IMR-90 (cell line): Measurements from ENCODE around the gene BAZ2B. TPM values are rescaled to one million over a fixed set of nuclear protein-coding genes. Genes with fewer than 3 reads are reported as not detected.

Experiments used
- ATAC-seq: fragments of 200-7000 bp; cut with Tn5 transposase; 2 replicates; pipeline ENCODE4 v1.9.1; 2020; ENCODE audit warnings: low read depth, mild to moderate bottlenecking, moderate library complexity
- BruUV-seq: library from RNA; stranded (reverse); fragments of 400-500 nt; replicated peaks from 2 replicates; lab custom pipeline; 2021; lab: Mats Ljungman, UMichigan
- CTCF ChIA-PET: fragments of 300-600 bp; formaldehyde crosslinking; extraction: SDS; loops from one replicate; lab custom pipeline; 2021; ENCODE audit warnings: antibody characterized with exemption; lab: Yijun Ruan, JAX
- POLR2A ChIA-PET: fragments of 300-600 bp; sonication (Branson Sonifier 250); formaldehyde crosslinking; loops from one replicate; lab custom pipeline; 2022; ENCODE audit warnings: antibody characterized with exemption; ENCODE audit not compliant: unreplicated experiment; lab: Charles Lee
- DNase-seq: peaks from one replicate; pipeline ENCODE4 v3.0.0; 2013
- H2AFZ ChIP-seq: replicated peaks from 2 replicates; pipeline ENCODE3; 2013; ENCODE audit warnings: low read length, mild to moderate bottlenecking; ENCODE audit not compliant: poor library complexity
- H2AK5ac ChIP-seq: 2 replicates; pipeline ENCODE4 v1.6.1; 2013; ENCODE audit warnings: low read depth, low read length, inconsistent platforms
- H2AK9ac ChIP-seq: replicated peaks from 2 replicates; pipeline ENCODE3; 2013; ENCODE audit warnings: mild to moderate bottlenecking, low read depth, low read length, moderate library complexity; ENCODE audit not compliant: poor library complexity
- H2BK120ac ChIP-seq: 2 replicates; pipeline ENCODE4 v1.6.1; 2013; ENCODE audit warnings: low read depth, low read length, inconsistent platforms
- H2BK15ac ChIP-seq: 3 replicates; pipeline ENCODE4 v1.6.1; 2013; ENCODE audit warnings: low read depth, low read length, inconsistent platforms
- H2BK20ac ChIP-seq: 2 replicates; pipeline ENCODE4 v1.6.1; 2013; ENCODE audit warnings: low read depth, mild to moderate bottlenecking, inconsistent platforms, low read length, moderate library complexity
- H2BK5ac ChIP-seq: 2 replicates; pipeline ENCODE4 v1.6.1; 2013; ENCODE audit warnings: mild to moderate bottlenecking, low read depth, low read length, inconsistent platforms; ENCODE audit not compliant: poor library complexity, severe bottlenecking
- H3K14ac ChIP-seq: replicated peaks from 2 replicates; pipeline ENCODE4 v1.6.1; 2013; ENCODE audit warnings: low read depth, low read length, inconsistent platforms
- H3K18ac ChIP-seq: 2 replicates; pipeline ENCODE4 v1.6.1; 2013; ENCODE audit warnings: low read depth, low read length, control low read depth
- H3K23ac ChIP-seq: 2 replicates; pipeline ENCODE4 v1.6.1; 2013; ENCODE audit warnings: low read depth, low read length, inconsistent platforms
- H3K27ac ChIP-seq: 2 replicates; pipeline ENCODE4 v1.5.1; 2013; ENCODE audit warnings: mild to moderate bottlenecking, control low read depth, low read length; ENCODE audit not compliant: insufficient read depth
- H3K27me3 ChIP-seq: 2 replicates; pipeline ENCODE4 v1.6.1; 2013; ENCODE audit warnings: low read length; ENCODE audit not compliant: control insufficient read depth, insufficient read depth
- H3K36me3 ChIP-seq: 2 replicates; pipeline ENCODE4 v1.6.1; 2013; ENCODE audit warnings: low read length, mixed read lengths; ENCODE audit not compliant: control insufficient read depth, insufficient read depth
- H3K4ac ChIP-seq: 2 replicates; pipeline ENCODE4 v1.6.1; 2013; ENCODE audit warnings: low read depth, low read length, inconsistent platforms
- H3K4me1 ChIP-seq: 2 replicates; pipeline ENCODE4 v1.6.1; 2013; ENCODE audit warnings: low read length, mixed read lengths; ENCODE audit not compliant: control insufficient read depth, insufficient read depth
- H3K4me2 ChIP-seq: 2 replicates; pipeline ENCODE4 v1.6.1; 2013; ENCODE audit warnings: low read depth, mild to moderate bottlenecking, control low read depth, low read length, moderate library complexity
- H3K4me3 ChIP-seq: 2 replicates; pipeline ENCODE4 v1.5.1; 2013; ENCODE audit warnings: low read depth, mild to moderate bottlenecking, control low read depth, low read length, moderate library complexity; ENCODE audit not compliant: insufficient read depth
- H3K56ac ChIP-seq: 2 replicates; pipeline ENCODE4 v1.6.1; 2013; ENCODE audit warnings: low read length, inconsistent platforms; ENCODE audit not compliant: insufficient read depth; ENCODE audit errors: extremely low read depth
- H3K79me1 ChIP-seq, 2 experiments: 2 replicates each; pipeline ENCODE4 v1.6.1; 2013; ENCODE audit warnings: low read length in 2 of 2, inconsistent platforms in 1 of 2, low read depth in 1 of 2
- H3K9ac ChIP-seq: 2 replicates; pipeline ENCODE4 v1.6.1; 2013; ENCODE audit warnings: low read depth, low read length, control low read depth
- H3K9me1 ChIP-seq: 2 replicates; pipeline ENCODE4 v1.6.1; 2013; ENCODE audit warnings: low read length, inconsistent platforms; ENCODE audit not compliant: insufficient read depth
- H3K9me3 ChIP-seq: 2 replicates; pipeline ENCODE4 v1.6.1; 2013; ENCODE audit warnings: low read length; ENCODE audit not compliant: control insufficient read depth, insufficient read depth
- H4K20me1 ChIP-seq: 2 replicates; pipeline ENCODE4 v1.6.1; 2013; ENCODE audit warnings: low read length, inconsistent platforms; ENCODE audit not compliant: insufficient read depth
- H4K5ac ChIP-seq: 2 replicates; pipeline ENCODE4 v1.6.1; 2013; ENCODE audit warnings: mild to moderate bottlenecking, low read depth, low read length, control low read depth
- H4K8ac ChIP-seq, 2 experiments: 2 replicates each; pipeline ENCODE4 v1.6.1; 2013; ENCODE audit warnings: low read depth in 2 of 2, low read length in 2 of 2, control low read depth in 1 of 2, inconsistent platforms in 1 of 2
- H4K91ac ChIP-seq: 2 replicates; pipeline ENCODE4 v1.6.1; 2013; ENCODE audit warnings: low read depth, low read length, inconsistent platforms; ENCODE audit not compliant: insufficient read depth
- BHLHE40 ChIP-seq: fragments of 150-350 bp; IDR thresholded peaks from 2 replicates; pipeline ENCODE4 v1.6.1; 2016; ENCODE audit warnings: mild to moderate bottlenecking, low read depth, low read length
- CEBPB ChIP-seq: IDR thresholded peaks from 2 replicates; pipeline ENCODE4 v1.6.1; 2012; ENCODE audit warnings: low read depth, low read length, improper control_type of control experiment
- CHD1 ChIP-seq: IDR thresholded peaks from 2 replicates; pipeline ENCODE4 v1.6.1; 2012; ENCODE audit warnings: low read depth, low read length, improper control_type of control experiment
- CTCF ChIP-seq: conservative IDR thresholded peaks from 2 replicates; pipeline ENCODE4 v1.5.1; 2012; ENCODE audit warnings: mild to moderate bottlenecking, low read depth, low read length, improper control_type of control experiment
- FOS ChIP-seq: fragments of 150-350 bp; IDR thresholded peaks from 2 replicates; pipeline ENCODE4 v1.6.1; 2016; ENCODE audit warnings: low read depth, low read length
- MAFK ChIP-seq: IDR thresholded peaks from 2 replicates; pipeline ENCODE4 v1.6.1; 2012; ENCODE audit warnings: low read depth, low read length, improper control_type of control experiment
- MAZ ChIP-seq: IDR thresholded peaks from 2 replicates; pipeline ENCODE4 v1.6.1; 2012; ENCODE audit warnings: low read depth, mild to moderate bottlenecking, low read length, improper control_type of control experiment, moderate library complexity, borderline replicate concordance
- MXI1 ChIP-seq: IDR thresholded peaks from 2 replicates; pipeline ENCODE4 v1.6.1; 2012; ENCODE audit warnings: low read depth, mild to moderate bottlenecking, low read length, moderate library complexity, borderline replicate concordance
- NFE2L2 ChIP-seq: fragments of 150-350 bp; IDR thresholded peaks from 2 replicates; pipeline ENCODE4 v1.6.1; 2016; ENCODE audit warnings: low read depth, mild to moderate bottlenecking, low read length
- POLR2A ChIP-seq: IDR thresholded peaks from 2 replicates; pipeline ENCODE4 v1.6.1; 2012; ENCODE audit warnings: mild to moderate bottlenecking, low read depth, low read length
- RAD21 ChIP-seq: IDR thresholded peaks from 2 replicates; pipeline ENCODE4 v1.6.1; 2012; ENCODE audit warnings: low read length, improper control_type of control experiment
- RCOR1 ChIP-seq: IDR thresholded peaks from 2 replicates; pipeline ENCODE4 v1.6.1; 2012; ENCODE audit warnings: mild to moderate bottlenecking, low read length, improper control_type of control experiment; ENCODE audit not compliant: insufficient replicate concordance
- RFX5 ChIP-seq: IDR thresholded peaks from 2 replicates; pipeline ENCODE4 v1.8.0; 2012; ENCODE audit warnings: low read depth, mild to moderate bottlenecking, low read length, moderate library complexity
- SMC3 ChIP-seq: fragments of 150-350 bp; IDR thresholded peaks from 2 replicates; pipeline ENCODE4 v1.6.1; 2016; ENCODE audit warnings: low read depth, mild to moderate bottlenecking, antibody characterized with exemption, low read length, moderate library complexity
- USF2 ChIP-seq: fragments of 150-350 bp; IDR thresholded peaks from 2 replicates; pipeline ENCODE4 v1.6.1; 2017; ENCODE audit warnings: mild to moderate bottlenecking, antibody characterized with exemption, low read length, low read depth
- WGBS, 2 experiments: methylation state at CpG; one replicate each; pipeline versions ENCODE4 v1.1.5 to v1.1.7; 2013; ENCODE audit warnings: missing lambda C conversion rate in 2 of 2; ENCODE audit not compliant: insufficient read length in 1 of 2; ENCODE audit errors: extremely low coverage in 2 of 2; 5-methylcytosine and 5-hydroxymethylcytosine counted together
- dilution Hi-C: fragments of 300-500 bp; cut with HindIII; formaldehyde crosslinking; loops from one replicate; pipeline ENCODE4 v1.14.3; 2018; ENCODE audit warnings: low sequenced_read_pairs; ENCODE audit not compliant: unreplicated experiment
- in situ Hi-C: fragments of 300-500 bp; cut with MboI; formaldehyde crosslinking; loops from 3 replicates; pipeline ENCODE4 v1.14.3; 2019; ENCODE audit warnings: low sequenced_read_pairs, inconsistent platforms, mixed read lengths
- intact Hi-C: fragments of 100-400 bp; cut with micrococcal nuclease; formaldehyde crosslinking; loops from 2 replicates; pipeline ENCODE4 v1.10.0; 2022
- polyA plus RNA-seq, 3 experiments: library from polyadenylated mRNA; depleted of rRNA; stranded (reverse); fragments of >200 nt; gene quantifications; 2 replicates each; pipeline ENCODE4 v1.2.3, GENCODE V29; 2012; ENCODE audit warnings: low replicate concordance in 1 of 3
- total RNA-seq: library from RNA; depleted of rRNA; stranded (reverse); fragments of >200 nt; gene quantifications from 2 replicates; pipeline ENCODE4 v1.2.3, GENCODE V29; 2012
- TF ChIP-seq, protein P1 (sequence below): fragments of 150-350 bp; IDR thresholded peaks from 2 replicates; pipeline ENCODE4 v1.6.1; 2016; ENCODE audit warnings: low read depth, mild to moderate bottlenecking, low read length, moderate library complexity, borderline replicate concordance

BAZ2B gene
- total and polyA plus RNA-seq, 2 of the 4 experiments (the other 2 are of a cell fraction), result 8.9 to 42.1 TPM

DNA sequence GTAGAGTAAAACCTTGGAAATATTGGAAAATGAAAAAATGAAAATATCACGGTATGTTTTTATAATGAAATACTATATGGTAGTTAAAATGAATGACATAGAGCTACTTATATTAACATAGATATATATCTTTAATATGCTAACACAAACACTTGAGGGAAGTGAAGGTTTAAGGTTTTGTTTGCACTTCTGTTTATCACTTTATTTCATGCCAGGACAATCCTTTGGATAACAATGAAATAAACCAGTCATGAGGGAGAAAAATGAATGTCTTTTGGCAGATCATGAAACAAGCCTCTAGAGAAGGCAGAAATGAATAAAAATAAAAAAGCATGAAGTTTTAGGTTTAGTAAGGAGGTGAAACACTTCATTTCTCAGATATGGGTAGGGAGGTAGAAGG is 89.9 kb downstream of the BAZ2B start:
- Histone ChIP-seq H3K4me2 (no peak overlapping the region), H2BK120ac (no peak overlapping the region), H3K4me1 (no peaks in the 10 kb centered on the region), H4K91ac (no peak overlapping the region), H2BK5ac (no peak overlapping the region), H3K9me3 (no peaks in the 10 kb centered on the region), H2BK15ac (no peak overlapping the region), H3K23ac (no peak overlapping the region), H3K27me3 (no peaks in the 10 kb centered on the region), H3K36me3 (no peaks in the 10 kb centered on the region), H3K56ac (no peak overlapping the region), H3K27ac (no peak overlapping the region), H3K79me1 (0 out of 4 replicates have a peak, but pooled peaks cover 0 to 3% of the 10 kb centered on the region in 2 experiments), H3K9me1 (0 out of 2 replicates have a peak, but pooled peaks cover 2% of the 10 kb centered on the region), H2AK9ac (no peak overlapping the region), H2BK20ac (no peak overlapping the region), H4K20me1 (no peaks in the 10 kb centered on the region), H2AK5ac (no peak overlapping the region), H3K9ac (no peak overlapping the region), H2AFZ (no peak overlapping the region), H4K5ac (no peak overlapping the region), H3K18ac (no peak overlapping the region), H3K14ac (no peak overlapping the region), H4K8ac (no peak overlapping the region), H3K4me3 (no peak overlapping the region), H3K4ac (no peak overlapping the region)
- intact Hi-C loops, result no loop called here
- no peak for TF ChIP-seq MAZ
- no peak for TF ChIP-seq CEBPB
- no peak for TF ChIP-seq RFX5
- TF ChIP-seq USF2, result no peak
- TF ChIP-seq SMC3, result no peak
- no peak for TF ChIP-seq CHD1
- TF ChIP-seq NFE2L2, result no peak
- no peak for TF ChIP-seq CTCF
- TF ChIP-seq, protein P1, sequence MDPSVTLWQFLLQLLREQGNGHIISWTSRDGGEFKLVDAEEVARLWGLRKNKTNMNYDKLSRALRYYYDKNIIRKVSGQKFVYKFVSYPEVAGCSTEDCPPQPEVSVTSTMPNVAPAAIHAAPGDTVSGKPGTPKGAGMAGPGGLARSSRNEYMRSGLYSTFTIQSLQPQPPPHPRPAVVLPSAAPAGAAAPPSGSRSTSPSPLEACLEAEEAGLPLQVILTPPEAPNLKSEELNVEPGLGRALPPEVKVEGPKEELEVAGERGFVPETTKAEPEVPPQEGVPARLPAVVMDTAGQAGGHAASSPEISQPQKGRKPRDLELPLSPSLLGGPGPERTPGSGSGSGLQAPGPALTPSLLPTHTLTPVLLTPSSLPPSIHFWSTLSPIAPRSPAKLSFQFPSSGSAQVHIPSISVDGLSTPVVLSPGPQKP, result no peak
- TF ChIP-seq MAFK, result no peak
- TF ChIP-seq RAD21, result no peak
- TF ChIP-seq RCOR1, result no peak
- no peak for TF ChIP-seq POLR2A
- TF ChIP-seq BHLHE40, result no peak
- TF ChIP-seq FOS, result no peak
- TF ChIP-seq MXI1, result no peak
- DNase-seq, result no peak
- ATAC-seq, result no peak
- no TSS peak for BruUV-seq
- no CpG with 5 or more reads among the region's 1 CpG for WGBS, 2 experiments
- in situ Hi-C loops, result no loop called here
- ChIA-PET CTCF (interaction anchor here (1.4 kb wide), 1 partner anchor 17 kb away, joined by 5 read pairs; no protein-coding TSS in a partner anchor), POLR2A (no interaction called here)
- dilution Hi-C loops, result no loop called here
